ENCODE results near the gene MYO6.

Gene MYO6

DNA sequence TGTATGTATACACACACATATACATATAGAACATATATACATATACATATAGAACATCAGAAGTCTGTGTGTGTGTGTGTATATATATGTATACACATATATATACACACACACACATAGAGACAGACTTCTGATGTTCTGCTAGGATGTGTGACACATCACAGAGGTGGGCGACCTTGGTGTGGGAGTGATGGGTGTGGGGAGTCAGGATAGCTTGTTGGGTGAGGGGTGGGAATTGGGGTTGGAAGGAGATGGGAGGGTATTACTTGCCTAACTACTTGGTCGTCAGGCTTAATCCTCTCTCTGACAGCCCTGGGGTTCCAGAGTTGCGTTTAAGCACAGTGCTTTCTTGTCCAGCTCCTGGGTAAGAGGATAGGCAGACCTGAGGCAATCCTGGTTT lies 8.3 kb downstream of the MYO6 start:
- no peak overlapping the region for H3K4ac ChIP-seq (ENCODE audit: low read length)

DNA sequence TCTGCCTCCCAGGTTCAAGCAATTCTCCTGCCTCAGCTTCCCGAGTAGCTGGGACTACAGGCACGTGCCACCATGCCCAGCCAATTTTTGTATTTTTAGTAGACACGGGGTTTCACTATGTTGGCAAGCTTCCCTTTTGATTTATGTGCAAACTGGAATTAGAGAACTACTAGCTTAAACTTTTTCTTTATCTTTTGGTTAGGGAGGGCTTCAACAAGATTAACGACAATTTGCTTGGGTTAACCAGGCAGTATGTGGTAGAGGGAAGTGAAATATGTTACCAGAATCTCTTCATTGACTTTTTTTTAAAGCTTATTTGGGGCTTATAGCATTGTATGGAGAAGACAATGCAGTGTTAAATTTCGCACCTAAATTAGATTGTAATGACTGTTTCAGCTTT lies 9.0 kb downstream of the MYO6 start:
- Histone ChIP-seq H2BK5ac (ENCODE audit: low read length) (no peak overlapping the region), H3K27me3 (ENCODE audit: control insufficient read depth in 3 of 3, insufficient read depth in 3 of 3, low read depth in 1 of 3, low read length in 3 of 3) (no peaks in the 10 kb centered on the region), H2AFZ (ENCODE audit: low read length) (no peak overlapping the region), H2BK12ac (ENCODE audit: low read length) (no peak overlapping the region), H3K18ac (ENCODE audit: low read length) (no peak overlapping the region), H3K9ac (ENCODE audit: low read depth, low read length, poor library complexity) (no peak overlapping the region), H3K14ac (ENCODE audit: low read length) (no peak overlapping the region), H4K91ac (ENCODE audit: low read depth, low read length, poor library complexity) (no peak overlapping the region), H3K36me3 (replicated peaks in 1 of 2; ENCODE audit: control insufficient read depth in 2 of 2, insufficient read depth in 2 of 2, low read length in 2 of 2) (no peaks in the 10 kb centered on the region), H3K9me3 (replicated peaks in 1 of 2; ENCODE audit: control insufficient read depth in 2 of 2, insufficient read depth in 1 of 2, low read depth in 1 of 2, low read length in 2 of 2) (no peaks in the 10 kb centered on the region), H2BK15ac (ENCODE audit: low read length) (no peak overlapping the region), H3K4me1 (ENCODE audit: control insufficient read depth in 2 of 2, insufficient read depth in 1 of 2, low read depth in 1 of 2, low read length in 2 of 2) (peaks cover 2% of the 10 kb centered on the region in 2 donors), H2BK120ac (ENCODE audit: low read depth, low read length) (no peak overlapping the region), H3K27ac (replicated peaks; ENCODE audit: low read length) (no peak overlapping the region), H4K8ac (ENCODE audit: low read depth, low read length) (no peak overlapping the region), H3K4ac (ENCODE audit: low read length) (no peak overlapping the region), H2AK5ac (ENCODE audit: low read depth, low read length) (no peak overlapping the region), H3K4me2 (ENCODE audit: insufficient read depth, low read length, poor library complexity, severe bottlenecking) (no peak overlapping the region), H3K23ac (ENCODE audit: low read depth, low read length, poor library complexity) (no peak overlapping the region), H3K79me1 (ENCODE audit: low read depth, low read length) (peaks cover 1% of the 10 kb centered on the region), H3K4me3 (ENCODE audit: low read length in 2 of 2) (no peak overlapping the region)
- no peak for DNase-seq (ENCODE audit: low spot score)
- no CpG with 5 or more reads among the region's 5 CpGs for WGBS, 2 donors (ENCODE audit: extremely low coverage in 2 of 2, insufficient read length in 2 of 2, insufficient replicate concordance in 1 of 2)

More for the DNA sequence above, 8.3 kb downstream of the MYO6 start:
- Histone ChIP-seq H2BK5ac (ENCODE audit: low read length) (no peak overlapping the region), H3K14ac (ENCODE audit: low read length) (no peak overlapping the region), H3K18ac (ENCODE audit: low read length) (no peak overlapping the region), H2BK120ac (ENCODE audit: low read depth, low read length) (no peak overlapping the region), H3K27me3 (ENCODE audit: control insufficient read depth in 3 of 3, insufficient read depth in 3 of 3, low read depth in 1 of 3, low read length in 3 of 3) (no peaks in the 10 kb centered on the region), H2AK5ac (ENCODE audit: low read depth, low read length) (no peak overlapping the region), H3K4me1 (ENCODE audit: control insufficient read depth in 2 of 2, insufficient read depth in 1 of 2, low read depth in 1 of 2, low read length in 2 of 2) (peaks cover 0 to 2% of the 10 kb centered on the region in 2 donors), H3K4me2 (ENCODE audit: insufficient read depth, low read length, poor library complexity, severe bottlenecking) (no peak overlapping the region), H4K8ac (ENCODE audit: low read depth, low read length) (no peak overlapping the region), H2AFZ (ENCODE audit: low read length) (no peak overlapping the region), H3K27ac (replicated peaks; ENCODE audit: low read length) (no peak overlapping the region), H2BK15ac (ENCODE audit: low read length) (no peak overlapping the region), H3K23ac (ENCODE audit: low read depth, low read length, poor library complexity) (no peak overlapping the region), H3K4me3 (ENCODE audit: low read length in 2 of 2) (no peak overlapping the region), H3K9ac (ENCODE audit: low read depth, low read length, poor library complexity) (no peak overlapping the region), H3K9me3 (replicated peaks in 1 of 2; ENCODE audit: control insufficient read depth in 2 of 2, insufficient read depth in 1 of 2, low read depth in 1 of 2, low read length in 2 of 2) (no peaks in the 10 kb centered on the region), H4K91ac (ENCODE audit: low read depth, low read length, poor library complexity) (no peak overlapping the region), H3K36me3 (replicated peaks in 1 of 2; ENCODE audit: control insufficient read depth in 2 of 2, insufficient read depth in 2 of 2, low read length in 2 of 2) (no peaks in the 10 kb centered on the region), H2BK12ac (ENCODE audit: low read length) (no peak overlapping the region), H3K79me1 (ENCODE audit: low read depth, low read length) (peaks cover 1% of the 10 kb centered on the region)
- DNase-seq (ENCODE audit: low spot score), result no peak
- no CpG with 5 or more reads among the region's 3 CpGs for WGBS, 2 donors (ENCODE audit: extremely low coverage in 2 of 2, insufficient read length in 2 of 2, insufficient replicate concordance in 1 of 2)

DNA sequence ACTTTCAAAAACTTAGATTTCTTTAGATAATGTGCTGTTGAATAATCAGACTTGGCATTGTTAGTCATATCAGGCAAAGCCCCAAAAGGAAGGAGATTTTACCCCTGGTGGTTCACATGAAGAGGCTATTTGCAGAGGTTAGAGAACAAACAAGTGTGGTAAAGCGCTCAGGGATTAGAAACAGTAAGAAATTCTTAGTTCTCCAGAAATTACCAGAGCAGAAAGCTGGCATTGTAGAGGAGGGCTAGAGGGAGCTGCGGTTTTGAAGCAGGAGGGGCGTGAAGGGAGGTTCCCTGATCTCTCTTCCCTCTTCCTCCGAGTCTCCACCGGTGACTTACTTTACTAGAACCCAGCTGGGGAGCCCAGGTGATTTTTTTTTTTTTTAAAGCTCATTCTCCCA lies 10.2 kb downstream of the MYO6 start:
- H3K27ac ChIP-seq (replicated peaks; ENCODE audit: low read length), result no peak overlapping the region
- no peak overlapping the region for H2AK5ac ChIP-seq (ENCODE audit: low read depth, low read length)
- no peak overlapping the region for H2BK12ac ChIP-seq (ENCODE audit: low read length)
- H3K9me3 ChIP-seq (replicated peaks in 1 of 2; ENCODE audit: control insufficient read depth in 2 of 2, insufficient read depth in 1 of 2, low read depth in 1 of 2, low read length in 2 of 2), result no peaks in the 10 kb centered on the region
- no peak overlapping the region for H4K8ac ChIP-seq (ENCODE audit: low read depth, low read length)
- WGBS, 2 donors (ENCODE audit: extremely low coverage in 2 of 2, insufficient read length in 2 of 2, insufficient replicate concordance in 1 of 2), result no CpG with 5 or more reads among the region's 5 CpGs
- no peak overlapping the region for H2AFZ ChIP-seq (ENCODE audit: low read length)
- H3K27me3 ChIP-seq (ENCODE audit: control insufficient read depth in 3 of 3, insufficient read depth in 3 of 3, low read depth in 1 of 3, low read length in 3 of 3), result no peaks in the 10 kb centered on the region
- no peak overlapping the region for H2BK5ac ChIP-seq (ENCODE audit: low read length)
- peaks cover 0 to 2% of the 10 kb centered on the region in 2 donors for H3K36me3 ChIP-seq (replicated peaks in 1 of 2; ENCODE audit: control insufficient read depth in 2 of 2, insufficient read depth in 2 of 2, low read length in 2 of 2)
- H4K91ac ChIP-seq (ENCODE audit: low read depth, low read length, poor library complexity), result no peak overlapping the region
- peaks cover 2% of the 10 kb centered on the region in 2 donors for H3K4me1 ChIP-seq (ENCODE audit: control insufficient read depth in 2 of 2, insufficient read depth in 1 of 2, low read depth in 1 of 2, low read length in 2 of 2)
- no peak overlapping the region for H3K4ac ChIP-seq (ENCODE audit: low read length)
- no peak overlapping the region for H3K14ac ChIP-seq (ENCODE audit: low read length)
- H2BK15ac ChIP-seq (ENCODE audit: low read length), result no peak overlapping the region
- no peak overlapping the region for H3K9ac ChIP-seq (ENCODE audit: low read depth, low read length, poor library complexity)
- H3K79me1 ChIP-seq (ENCODE audit: low read depth, low read length), result no peaks in the 10 kb centered on the region
- H3K23ac ChIP-seq (ENCODE audit: low read depth, low read length, poor library complexity), result no peak overlapping the region
- H3K18ac ChIP-seq (ENCODE audit: low read length), result no peak overlapping the region
- no peak overlapping the region for H2BK120ac ChIP-seq (ENCODE audit: low read depth, low read length)
- no peak for DNase-seq (ENCODE audit: low spot score)
- H3K4me3 ChIP-seq (ENCODE audit: low read length in 2 of 2), result no peak overlapping the region
- H3K4me2 ChIP-seq (ENCODE audit: insufficient read depth, low read length, poor library complexity, severe bottlenecking), result no peak overlapping the region

DNA sequence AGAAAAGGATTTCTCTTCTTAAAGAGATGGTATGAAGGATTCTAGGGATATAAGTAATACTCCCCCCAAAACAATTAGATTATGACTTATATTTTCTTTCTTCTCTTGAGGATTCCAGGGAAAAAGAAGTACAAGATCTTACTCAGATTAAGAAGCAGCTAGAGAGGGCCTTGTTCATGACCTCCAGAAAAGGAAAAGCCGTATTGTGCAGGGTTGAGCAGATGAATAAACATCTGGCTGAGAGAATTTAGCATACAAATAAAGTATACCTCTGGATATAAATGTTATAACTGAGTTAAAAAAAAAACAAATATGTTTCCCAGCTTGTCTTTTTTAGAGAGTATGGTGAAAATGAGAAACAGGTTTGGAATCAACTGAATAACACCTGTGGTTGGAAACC lies 11.3 kb downstream of the MYO6 start:
- Histone ChIP-seq H3K79me1 (ENCODE audit: low read depth, low read length) (no peaks in the 10 kb centered on the region), H3K4ac (ENCODE audit: low read length) (no peak overlapping the region), H4K91ac (ENCODE audit: low read depth, low read length, poor library complexity) (no peak overlapping the region), H3K36me3 (replicated peaks in 1 of 2; ENCODE audit: control insufficient read depth in 2 of 2, insufficient read depth in 2 of 2, low read length in 2 of 2) (peaks cover 0 to 2% of the 10 kb centered on the region in 2 donors), H2AFZ (ENCODE audit: low read length) (no peak overlapping the region), H3K27ac (replicated peaks; ENCODE audit: low read length) (no peak overlapping the region), H3K9ac (ENCODE audit: low read depth, low read length, poor library complexity) (no peak overlapping the region), H3K4me1 (ENCODE audit: control insufficient read depth in 2 of 2, insufficient read depth in 1 of 2, low read depth in 1 of 2, low read length in 2 of 2) (peaks cover 2% of the 10 kb centered on the region in 2 donors), H3K27me3 (ENCODE audit: control insufficient read depth in 3 of 3, insufficient read depth in 3 of 3, low read depth in 1 of 3, low read length in 3 of 3) (no peaks in the 10 kb centered on the region), H2BK12ac (ENCODE audit: low read length) (no peak overlapping the region), H3K23ac (ENCODE audit: low read depth, low read length, poor library complexity) (no peak overlapping the region), H3K14ac (ENCODE audit: low read length) (no peak overlapping the region), H2BK15ac (ENCODE audit: low read length) (no peak overlapping the region), H3K9me3 (replicated peaks in 1 of 2; ENCODE audit: control insufficient read depth in 2 of 2, insufficient read depth in 1 of 2, low read depth in 1 of 2, low read length in 2 of 2) (no peaks in the 10 kb centered on the region), H4K8ac (ENCODE audit: low read depth, low read length) (no peak overlapping the region), H2AK5ac (ENCODE audit: low read depth, low read length) (no peak overlapping the region), H3K4me2 (ENCODE audit: insufficient read depth, low read length, poor library complexity, severe bottlenecking) (no peak overlapping the region), H2BK120ac (ENCODE audit: low read depth, low read length) (no peak overlapping the region), H3K4me3 (ENCODE audit: low read length in 2 of 2) (no peak overlapping the region), H3K18ac (ENCODE audit: low read length) (no peak overlapping the region), H2BK5ac (ENCODE audit: low read length) (no peak overlapping the region)
- no peak for DNase-seq (ENCODE audit: low spot score)
- WGBS, 2 donors (ENCODE audit: extremely low coverage in 2 of 2, insufficient read length in 2 of 2, insufficient replicate concordance in 1 of 2), result no CpG with 5 or more reads among the region's 1 CpG
